HEK293T (cell line): ENCODE results near the gene ABHD12B.
"Not testable (repeated sequence)": the region's sequence is repeated elsewhere in the genome, so short reads cannot be mapped to it uniquely, and the experiment has no call there.

ENCODE experiments used
- ARNT ChIP-seq: fragments of 450-650 bp; IDR thresholded peaks from 2 replicates; pipeline ENCODE4 v1.6.1; 2017; ENCODE audit warnings: mild to moderate bottlenecking
- BHLHE40 ChIP-seq: fragments of 450-650 bp; IDR thresholded peaks from 2 replicates; pipeline ENCODE4 v1.6.1; 2016; ENCODE audit warnings: mild to moderate bottlenecking, moderate library complexity, borderline replicate concordance
- CTBP1 ChIP-seq: fragments of 450-650 bp; IDR thresholded peaks from 2 replicates; pipeline ENCODE4 v1.6.1; 2016; ENCODE audit warnings: borderline replicate concordance
- ELF4 ChIP-seq: fragments of 450-650 bp; IDR thresholded peaks from 2 replicates; pipeline ENCODE4 v1.6.1; 2017; ENCODE audit warnings: antibody characterized with exemption
- FOXA1 ChIP-seq: fragments of 450-650 bp; IDR thresholded peaks from 2 replicates; pipeline ENCODE4 v1.6.1; 2016; ENCODE audit warnings: mild to moderate bottlenecking
- FOXK2 ChIP-seq: fragments of 450-650 bp; IDR thresholded peaks from 2 replicates; pipeline ENCODE4 v1.6.1; 2016; ENCODE audit warnings: mild to moderate bottlenecking
- FOXM1 ChIP-seq: fragments of 450-650 bp; IDR thresholded peaks from 2 replicates; pipeline ENCODE4 v1.6.1; 2017; ENCODE audit warnings: mild to moderate bottlenecking, borderline replicate concordance
- HDGF ChIP-seq: fragments of 450-650 bp; IDR thresholded peaks from 2 replicates; pipeline ENCODE4 v1.6.1; 2017; ENCODE audit warnings: antibody characterized with exemption, borderline replicate concordance
- LEF1 ChIP-seq: fragments of 450-650 bp; IDR thresholded peaks from 2 replicates; pipeline ENCODE4 v1.6.1; 2017; ENCODE audit warnings: mild to moderate bottlenecking, borderline replicate concordance
- PKNOX1 ChIP-seq: fragments of 450-650 bp; IDR thresholded peaks from 2 replicates; pipeline ENCODE4 v1.6.1; 2016
- SP1 ChIP-seq: fragments of 450-650 bp; IDR thresholded peaks from 2 replicates; pipeline ENCODE4 v1.6.1; 2017
- SUZ12 ChIP-seq: fragments of 450-650 bp; IDR thresholded peaks from 2 replicates; pipeline ENCODE4 v1.6.1; 2016; ENCODE audit warnings: mild to moderate bottlenecking
- TARDBP ChIP-seq: fragments of 450-650 bp; IDR thresholded peaks from 2 replicates; pipeline ENCODE4 v1.6.1; 2016
- ZNF384 ChIP-seq: fragments of 450-650 bp; IDR thresholded peaks from 2 replicates; pipeline ENCODE4 v1.6.1; 2016

- TF ChIP-seq SUZ12, LEF1, FOXA1, FOXM1, ZNF384, SP1, BHLHE40, HDGF, ELF4, FOXK2, CTBP1, PKNOX1, ARNT, TARDBP: not testable (repeated sequence)
Observed at GRCh38 chr14:50896421-50896820, 24.6 kb downstream of the ABHD12B start.
